ENCODE results near the gene CDC23. TPM values are rescaled to one million over a fixed set of nuclear protein-coding genes. Genes with fewer than 3 reads are reported as not detected.

The CDC23 gene
- total and polyA plus RNA-seq, 10 of the 15 experiments (the other 5 are each of a cell fraction or from before 2014, with no cell fraction given): 37.1 to 66.1 (median 48.6) TPM

GRCh38 chr5:138186002-138186447, 27.1 kb downstream of the CDC23 start (continued):
- TF ChIP-seq RB1 (IDR thresholded peaks at IDR 0.05; ENCODE audit: borderline replicate concordance) (no peak), ATF7 (IDR thresholded peaks at IDR 0.05; ENCODE audit: low read depth) (peak; percentile 17; the same call in 1 of the 2 replicates), ZBTB40 (IDR thresholded peaks at IDR 0.05; ENCODE audit: borderline replicate concordance) (no peak), BMI1 (IDR thresholded peaks at IDR 0.05; ENCODE audit: borderline replicate concordance) (no peak), SMC3 (IDR thresholded peaks at IDR 0.05; ENCODE audit: borderline replicate concordance, low read length) (no peak), USF2 (IDR thresholded peaks at IDR 0.05; ENCODE audit: borderline replicate concordance, low read depth, low read length) (no peak), SUPT20H (IDR thresholded peaks at IDR 0.05; ENCODE audit: borderline replicate concordance, control insufficient read depth, low read depth, low read length) (no peak), KLF5 (IDR thresholded peaks at IDR 0.05; ENCODE audit: partially characterized antibody) (no peak), POLR2AphosphoS5 (IDR thresholded peaks at IDR 0.05; ENCODE audit: low read length) (0 out of 2 replicates have a peak, but pooled peaks have one; percentile 49), RFX5 (IDR thresholded peaks at IDR 0.05; ENCODE audit: low read depth, low read length) (peak; percentile 80), HDAC2 (IDR thresholded peaks at IDR 0.05) (no peak), E2F8 (IDR thresholded peaks at IDR 0.05; ENCODE audit: low read depth, partially characterized antibody) (no peak), NFYA (IDR thresholded peaks at IDR 0.05; ENCODE audit: borderline replicate concordance, low read depth, low read length) (no peak)
